Natural killer cell treated with Interleukin-12 subunit alpha and Interleukin-12 subunit beta and Interleukin-15 and Interleukin-18, amount 100 ng/mL, for 72 hours (primary cell): Measurements from ENCODE around the gene TIMP3. TPM values are rescaled to one million over a fixed set of nuclear protein-coding genes. Genes with fewer than 3 reads are reported as not detected.

ENCODE experiments used
- ATAC-seq, 2 donors: fragments of 150-1000 bp; cut with Tn5 transposase in 1 of 2; sonication (Bioruptor Pico), chemical (Tn5 transposase) in 1 of 2; 2 replicates each; pipeline ENCODE4 v1.10.0; 2021
- DNase-seq: peaks from one replicate; pipeline ENCODE4 v3.0.0; 2022; ENCODE audit warnings: low spot score
- H3K27ac Mint-ChIP-seq, 2 donors: 1 replicate in 1 of 2; 2 replicates in 1 of 2; pipeline ENCODE4 v1.8.0; 2022; ENCODE audit warnings: mixed read lengths in 2 of 2, mild to moderate bottlenecking in 1 of 2, moderate library complexity in 1 of 2
- H3K27me3 Mint-ChIP-seq, 2 donors: 1 replicate in 1 of 2; 2 replicates in 1 of 2; pipeline ENCODE4 v1.8.0; 2022; ENCODE audit warnings: mixed read lengths in 2 of 2
- H3K36me3 Mint-ChIP-seq: one replicate; pipeline ENCODE4 v1.8.0; 2022; ENCODE audit warnings: mixed read lengths
- H3K4me1 Mint-ChIP-seq, 2 donors: 1 replicate in 1 of 2; 2 replicates in 1 of 2; pipeline ENCODE4 v1.8.0; 2022; ENCODE audit warnings: low read depth in 2 of 2, mixed read lengths in 2 of 2, mild to moderate bottlenecking in 1 of 2
- H3K4me3 Mint-ChIP-seq: one replicate; pipeline ENCODE4 v1.8.0; 2022; ENCODE audit warnings: mixed read lengths
- H3K9me3 Mint-ChIP-seq: 2 replicates; pipeline ENCODE4 v1.8.0; 2022; ENCODE audit warnings: mixed read lengths
- total RNA-seq, 2 donors: library from RNA; stranded (reverse); gene quantifications; one replicate each; pipeline ENCODE4 v1.2.3, GENCODE V29; 2022

TIMP3 gene
- total RNA-seq, 2 donors from 2014 or later: not detected

GRCh38 chr22:32822179-32822877 is 20.8 kb downstream of the TIMP3 start:
- Mint-ChIP-seq H3K4me3 (no peak overlapping the region), H3K27me3 (peaks cover 3 to 16% of the 10 kb centered on the region in 2 donors), H3K4me1 (no peaks in the 10 kb centered on the region), H3K9me3 (no peaks in the 10 kb centered on the region), H3K27ac (no peak overlapping the region), H3K36me3 (no peaks in the 10 kb centered on the region)
- no peak for ATAC-seq
- DNase-seq: no peak

- DNase-seq (no peak), ATAC-seq (no peak)
- no peaks in the 10 kb centered on the region for H3K36me3 Mint-ChIP-seq
- H3K27ac Mint-ChIP-seq: no peak overlapping the region
- no peaks in the 10 kb centered on the region for H3K9me3 Mint-ChIP-seq
- peaks cover 0 to 13% of the 10 kb centered on the region in 2 donors for H3K27me3 Mint-ChIP-seq
- H3K4me3 Mint-ChIP-seq: no peak overlapping the region
- no peaks in the 10 kb centered on the region for H3K4me1 Mint-ChIP-seq
Measured at GRCh38 chr22:32823024-32823730, 21.7 kb downstream of the TIMP3 start.

GRCh38 chr22:32824531-32825312 is 23.2 kb downstream of the TIMP3 start:
- Mint-ChIP-seq H3K27ac (no peak overlapping the region), H3K4me1 (no peaks in the 10 kb centered on the region), H3K27me3 (peaks cover 0 to 13% of the 10 kb centered on the region in 2 donors), H3K4me3 (no peak overlapping the region), H3K9me3 (no peaks in the 10 kb centered on the region), H3K36me3 (no peaks in the 10 kb centered on the region)
- DNase-seq: no peak
- no peak for ATAC-seq

- ATAC-seq (no peak), DNase-seq (no peak)
- peaks cover 0 to 13% of the 10 kb centered on the region in 2 donors for H3K27me3 Mint-ChIP-seq
- H3K36me3 Mint-ChIP-seq: no peaks in the 10 kb centered on the region
- H3K4me1 Mint-ChIP-seq: no peaks in the 10 kb centered on the region
- H3K4me3 Mint-ChIP-seq: no peak overlapping the region
- H3K27ac Mint-ChIP-seq: no peak overlapping the region
- H3K9me3 Mint-ChIP-seq: no peaks in the 10 kb centered on the region
Measured at GRCh38 chr22:32826537-32826936, 25.0 kb downstream of the TIMP3 start.

GRCh38 chr22:32827049-32827602 is 25.6 kb downstream of the TIMP3 start:
- no peak for DNase-seq
- Mint-ChIP-seq H3K36me3 (no peaks in the 10 kb centered on the region), H3K27ac (no peak overlapping the region), H3K4me3 (no peak overlapping the region), H3K9me3 (no peaks in the 10 kb centered on the region), H3K4me1 (no peaks in the 10 kb centered on the region), H3K27me3 (peaks cover 0 to 13% of the 10 kb centered on the region in 2 donors)
- ATAC-seq: no peak

- ATAC-seq (no peak), DNase-seq (no peak)
- Mint-ChIP-seq H3K27me3 (peaks cover 0 to 2% of the 10 kb centered on the region in 2 donors), H3K4me1 (no peaks in the 10 kb centered on the region), H3K4me3 (no peak overlapping the region), H3K27ac (no peak overlapping the region), H3K9me3 (no peaks in the 10 kb centered on the region), H3K36me3 (no peaks in the 10 kb centered on the region)
Measured at GRCh38 chr22:32828150-32828549, 26.6 kb downstream of the TIMP3 start.

- DNase-seq: no peak
- no peak overlapping the region for H3K27ac Mint-ChIP-seq
- no peak overlapping the region for H3K4me3 Mint-ChIP-seq
- H3K36me3 Mint-ChIP-seq: no peaks in the 10 kb centered on the region
- no peaks in the 10 kb centered on the region for H3K9me3 Mint-ChIP-seq
- no peak for ATAC-seq
- no peaks in the 10 kb centered on the region for H3K4me1 Mint-ChIP-seq
- H3K27me3 Mint-ChIP-seq: no peaks in the 10 kb centered on the region
Measured at GRCh38 chr22:32828561-32828960, 27.1 kb downstream of the TIMP3 start.

- ATAC-seq (peak in 1 of 2 donors; percentile 35), DNase-seq (no peak)
- H3K27ac Mint-ChIP-seq: no peak overlapping the region
- no peaks in the 10 kb centered on the region for H3K4me1 Mint-ChIP-seq
- H3K9me3 Mint-ChIP-seq: no peaks in the 10 kb centered on the region
- no peaks in the 10 kb centered on the region for H3K27me3 Mint-ChIP-seq
- no peaks in the 10 kb centered on the region for H3K36me3 Mint-ChIP-seq
- no peak overlapping the region for H3K4me3 Mint-ChIP-seq
Measured at GRCh38 chr22:32829451-32829851, 27.9 kb downstream of the TIMP3 start.

- H3K27ac Mint-ChIP-seq: no peak overlapping the region
- no peak for ATAC-seq
- no peak overlapping the region for H3K4me3 Mint-ChIP-seq
- no peaks in the 10 kb centered on the region for H3K36me3 Mint-ChIP-seq
- H3K9me3 Mint-ChIP-seq: no peaks in the 10 kb centered on the region
- no peaks in the 10 kb centered on the region for H3K27me3 Mint-ChIP-seq
- H3K4me1 Mint-ChIP-seq: no peaks in the 10 kb centered on the region
- DNase-seq: no peak
Measured at GRCh38 chr22:32830473-32830872, 29.0 kb downstream of the TIMP3 start.

GRCh38 chr22:32830957-32831356 is 29.5 kb downstream of the TIMP3 start:
- H3K27me3 Mint-ChIP-seq: no peaks in the 10 kb centered on the region
- DNase-seq (no peak), ATAC-seq (peak in 1 of 2 donors; percentile 11)
- no peak overlapping the region for H3K27ac Mint-ChIP-seq
- H3K4me1 Mint-ChIP-seq: no peaks in the 10 kb centered on the region
- H3K9me3 Mint-ChIP-seq: no peaks in the 10 kb centered on the region
- H3K4me3 Mint-ChIP-seq: no peak overlapping the region
- no peaks in the 10 kb centered on the region for H3K36me3 Mint-ChIP-seq

- no peak for DNase-seq
- Mint-ChIP-seq H3K27ac (no peak overlapping the region), H3K4me3 (no peak overlapping the region), H3K9me3 (no peaks in the 10 kb centered on the region), H3K4me1 (no peaks in the 10 kb centered on the region), H3K27me3 (no peaks in the 10 kb centered on the region), H3K36me3 (no peaks in the 10 kb centered on the region)
- ATAC-seq: no peak
Measured at GRCh38 chr22:32831584-32831983, 30.1 kb downstream of the TIMP3 start.

- H3K27me3 Mint-ChIP-seq: no peaks in the 10 kb centered on the region
- no peaks in the 10 kb centered on the region for H3K36me3 Mint-ChIP-seq
- H3K9me3 Mint-ChIP-seq: no peaks in the 10 kb centered on the region
- ATAC-seq (no peak), DNase-seq (no peak)
- no peak overlapping the region for H3K4me3 Mint-ChIP-seq
- H3K4me1 Mint-ChIP-seq: no peaks in the 10 kb centered on the region
- H3K27ac Mint-ChIP-seq: no peak overlapping the region
Measured at GRCh38 chr22:32832174-32832573, 30.7 kb downstream of the TIMP3 start.

GRCh38 chr22:32836280-32837123 is 35.0 kb downstream of the TIMP3 start:
- no peaks in the 10 kb centered on the region for H3K9me3 Mint-ChIP-seq
- no peaks in the 10 kb centered on the region for H3K4me1 Mint-ChIP-seq
- no peak for ATAC-seq
- H3K27me3 Mint-ChIP-seq: peaks cover 3 to 20% of the 10 kb centered on the region in 2 donors
- H3K36me3 Mint-ChIP-seq: no peaks in the 10 kb centered on the region
- H3K27ac Mint-ChIP-seq: no peak overlapping the region
- no peak for DNase-seq
- H3K4me3 Mint-ChIP-seq: no peak overlapping the region
